Lower leg skin (tissue), 4 donors: ENCODE data around the gene CTNNBL1. TPM values are rescaled to one million over a fixed set of nuclear protein-coding genes. Genes with fewer than 3 reads are reported as not detected.

Experiments used
- DNase-seq, 2 donors: peaks; one replicate each; pipeline ENCODE4 v3.0.0-alpha.2; 2019; ENCODE audit warnings: low spot score in 2 of 2
- H3K4me3 ChIP-seq: fragments of 200-600 bp; sonication (generic); 2 replicates; pipeline ENCODE4 v1.5.1; 2017; ENCODE audit warnings: mild to moderate bottlenecking, low read depth; ENCODE audit not compliant: poor library complexity, severe bottlenecking
- POLR2A ChIP-seq, 2 donors: fragments of 450-650 bp; IDR thresholded peaks; one replicate each; pipeline ENCODE4 v1.6.1; 2016 to 2017; ENCODE audit warnings: antibody characterized with exemption in 2 of 2, mild to moderate bottlenecking in 1 of 2, moderate library complexity in 1 of 2
- WGBS, 2 donors: methylation state at CpG; one replicate each; pipeline ENCODE4 v1.1.5; 2018; 5-methylcytosine and 5-hydroxymethylcytosine counted together
- intact Hi-C: fragments of 100-400 bp; cut with DNase I; formaldehyde crosslinking; loops from one replicate; pipeline ENCODE4 v1.15.0; 2023; ENCODE audit warnings: low total_unique reads
- total RNA-seq, 4 donors: library from RNA; depleted of rRNA; stranded (reverse); fragments of >200 nt; gene quantifications; one replicate each; pipeline ENCODE4 v1.1.0, GENCODE V29; 2016
- TF ChIP-seq, protein P1 (sequence below), 3 donors: fragments of 450-650 bp; IDR thresholded peaks; one replicate each; pipeline ENCODE4 v1.5.1; 2016; ENCODE audit warnings: antibody characterized with exemption in 3 of 3, mild to moderate bottlenecking in 3 of 3, moderate library complexity in 2 of 3

The CTNNBL1 gene
- total RNA-seq, 4 donors from 2014 or later, result 22.0 to 35.0 (median 27.5) TPM

DNA sequence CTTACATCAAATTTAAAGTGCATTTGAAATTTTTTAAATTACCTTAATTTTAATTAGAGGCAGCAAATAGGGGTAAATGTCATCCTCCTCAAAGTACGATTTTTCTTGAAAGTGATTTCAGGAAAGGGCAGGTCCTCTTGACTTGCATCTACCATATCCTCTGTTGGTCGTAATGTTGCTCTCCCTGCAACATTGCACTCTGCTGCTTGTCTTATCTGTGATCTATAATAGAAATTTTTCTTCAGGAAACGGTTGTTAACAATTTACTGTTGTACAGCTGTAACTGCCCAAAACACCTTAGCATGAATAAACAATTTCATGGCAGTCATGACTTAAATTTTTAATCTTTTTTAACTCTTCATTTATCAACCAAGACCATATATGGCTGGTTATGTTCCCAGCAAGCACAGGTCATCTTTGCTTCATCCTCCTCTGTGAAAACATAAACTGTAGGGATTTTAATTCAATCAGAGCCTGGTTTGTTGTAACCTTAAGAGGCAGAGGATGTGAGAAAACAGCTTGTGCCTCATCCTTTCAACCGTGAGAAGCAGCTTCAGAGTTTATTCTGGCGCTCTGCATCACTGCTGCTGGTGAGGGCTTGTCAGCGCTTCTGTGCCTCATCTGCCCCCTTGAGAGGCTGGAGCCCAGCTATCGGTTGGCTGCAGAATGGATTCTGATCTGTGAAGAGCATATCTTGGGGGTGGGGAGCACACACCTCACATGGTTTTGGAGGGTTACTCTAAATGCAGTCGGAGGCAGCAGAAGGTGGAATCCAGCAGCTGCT is 56.0 kb downstream of the CTNNBL1 start:
- TF ChIP-seq, protein P1, sequence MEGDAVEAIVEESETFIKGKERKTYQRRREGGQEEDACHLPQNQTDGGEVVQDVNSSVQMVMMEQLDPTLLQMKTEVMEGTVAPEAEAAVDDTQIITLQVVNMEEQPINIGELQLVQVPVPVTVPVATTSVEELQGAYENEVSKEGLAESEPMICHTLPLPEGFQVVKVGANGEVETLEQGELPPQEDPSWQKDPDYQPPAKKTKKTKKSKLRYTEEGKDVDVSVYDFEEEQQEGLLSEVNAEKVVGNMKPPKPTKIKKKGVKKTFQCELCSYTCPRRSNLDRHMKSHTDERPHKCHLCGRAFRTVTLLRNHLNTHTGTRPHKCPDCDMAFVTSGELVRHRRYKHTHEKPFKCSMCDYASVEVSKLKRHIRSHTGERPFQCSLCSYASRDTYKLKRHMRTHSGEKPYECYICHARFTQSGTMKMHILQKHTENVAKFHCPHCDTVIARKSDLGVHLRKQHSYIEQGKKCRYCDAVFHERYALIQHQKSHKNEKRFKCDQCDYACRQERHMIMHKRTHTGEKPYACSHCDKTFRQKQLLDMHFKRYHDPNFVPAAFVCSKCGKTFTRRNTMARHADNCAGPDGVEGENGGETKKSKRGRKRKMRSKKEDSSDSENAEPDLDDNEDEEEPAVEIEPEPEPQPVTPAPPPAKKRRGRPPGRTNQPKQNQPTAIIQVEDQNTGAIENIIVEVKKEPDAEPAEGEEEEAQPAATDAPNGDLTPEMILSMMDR (IDR thresholded peaks at IDR 0.05), result no peak
- TF ChIP-seq POLR2A (IDR thresholded peaks at IDR 0.05), result no peak
- no peak overlapping the region for H3K4me3 ChIP-seq
- intact Hi-C loops, result no loop called here
- WGBS, 2 donors, result 90 to 91% methylated on average over 8 of the region's 8 CpGs
- DNase-seq, result no peak

DNA sequence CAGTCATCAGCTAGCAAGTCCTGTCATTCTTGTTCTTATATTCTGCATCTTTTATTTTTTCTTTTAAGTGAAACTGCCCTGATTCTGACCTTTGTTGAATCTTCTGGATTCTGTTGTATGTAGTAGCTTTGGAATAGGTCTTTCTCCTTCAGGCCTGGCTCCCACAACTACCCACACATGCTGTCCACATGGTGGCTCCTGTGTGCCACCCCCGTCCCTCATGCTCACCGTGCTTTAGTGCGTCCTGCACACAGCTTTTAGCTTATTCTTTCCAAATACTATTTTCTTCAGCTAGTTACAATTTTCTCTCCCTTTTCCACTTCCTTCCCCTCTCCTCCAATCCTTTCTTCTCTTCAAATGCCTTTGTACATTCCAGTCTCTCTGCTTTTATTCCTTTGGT is 61.8 kb downstream of the CTNNBL1 start:
- DNase-seq, result no peak
- intact Hi-C loops, result no loop called here
- no peak overlapping the region for H3K4me3 ChIP-seq
- WGBS, 2 donors, result 59 to 61% methylated on average over 3 of the region's 3 CpGs
- TF ChIP-seq POLR2A (IDR thresholded peaks at IDR 0.05), result no peak
- TF ChIP-seq, protein P1 (IDR thresholded peaks at IDR 0.05), result no peak

DNA sequence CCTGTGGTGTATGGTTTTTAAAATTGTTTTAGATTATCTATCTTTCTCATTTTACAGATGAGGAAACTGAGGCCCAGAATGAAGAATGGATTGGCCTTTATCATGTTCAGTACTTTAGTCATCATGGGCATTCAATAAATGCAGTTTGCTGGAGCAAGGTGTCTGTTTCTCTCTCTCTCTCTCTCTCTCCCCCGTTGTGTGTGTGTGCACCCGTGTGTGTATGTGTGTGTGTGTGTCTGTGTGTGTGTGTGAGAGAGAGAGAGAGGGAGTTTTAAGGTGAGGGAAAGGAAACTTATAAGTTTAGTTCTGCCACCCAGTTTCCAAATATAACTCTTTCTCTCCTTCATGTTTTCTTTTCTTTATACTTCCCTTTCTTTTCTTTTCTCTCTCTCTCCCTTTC is 62.4 kb downstream of the CTNNBL1 start:
- intact Hi-C loops, result no loop called here

DNA sequence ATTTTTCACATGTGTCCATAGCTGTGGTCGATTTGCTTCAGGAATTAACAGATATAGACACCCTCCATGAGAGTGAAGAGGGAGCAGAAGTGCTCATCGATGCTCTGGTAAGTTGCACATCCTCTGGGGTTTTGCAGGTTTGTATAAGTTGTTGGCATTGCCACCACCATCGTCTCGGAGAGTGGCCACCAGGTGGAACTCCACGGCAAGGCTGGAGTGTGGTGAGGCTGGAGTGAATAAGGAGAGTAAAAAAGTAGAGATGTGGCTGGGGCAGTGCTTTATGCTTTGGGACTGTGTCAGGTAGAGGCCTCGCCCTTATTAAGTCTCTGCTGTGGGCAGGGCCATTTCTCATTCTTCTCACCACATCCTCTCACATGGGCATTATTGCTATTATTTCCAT is 63.7 kb downstream of the CTNNBL1 start:
- 84 to 86% methylated on average over 6 of the region's 6 CpGs for WGBS, 2 donors
- intact Hi-C loops, result no loop called here
- no peak overlapping the region for H3K4me3 ChIP-seq
- no peak for TF ChIP-seq POLR2A (IDR thresholded peaks at IDR 0.05)
- TF ChIP-seq, protein P1 (IDR thresholded peaks at IDR 0.05), result no peak
- DNase-seq, result no peak

More for the DNA sequence above, 62.4 kb downstream of the CTNNBL1 start:
- DNase-seq, result no peak
- TF ChIP-seq, protein P1 (IDR thresholded peaks at IDR 0.05), result no peak
- TF ChIP-seq POLR2A (IDR thresholded peaks at IDR 0.05), result no peak
- 62 to 88% methylated on average over 2 of the region's 2 CpGs for WGBS, 2 donors
- H3K4me3 ChIP-seq, result no peak overlapping the region

DNA sequence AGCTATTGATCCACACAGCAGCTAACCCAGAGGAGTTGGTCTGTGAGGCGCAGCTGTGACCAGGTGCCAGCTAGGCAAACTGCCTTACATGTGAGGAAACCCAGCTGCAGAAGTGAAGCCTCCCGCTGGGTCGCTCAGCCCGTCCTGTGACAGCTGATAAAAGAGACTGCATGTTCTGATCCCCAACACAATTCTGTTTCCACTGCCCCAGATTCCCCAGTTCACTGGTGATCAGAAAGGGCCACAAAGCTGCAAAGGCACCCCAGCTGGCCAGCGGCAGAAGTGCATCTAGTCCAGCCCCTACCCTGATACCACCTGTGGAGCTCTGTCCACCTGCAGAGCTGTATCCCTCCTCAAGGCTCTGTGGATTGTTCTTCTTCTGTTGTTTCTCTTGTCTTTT is 64.5 kb downstream of the CTNNBL1 start:
- WGBS, 2 donors, result 88 to 95% methylated on average over 5 of the region's 5 CpGs
- TF ChIP-seq, protein P1 (IDR thresholded peaks at IDR 0.05), result no peak
- TF ChIP-seq POLR2A (IDR thresholded peaks at IDR 0.05), result no peak
- H3K4me3 ChIP-seq, result no peak overlapping the region
- no peak for DNase-seq
- intact Hi-C loops, result no loop called here
